Activated CD4-positive, alpha-beta T cell treated with anti-CD3 and anti-CD28 coated beads, Interleukin-2, amount 50 U/mL, for 24 hours (primary cell): ENCODE results near the gene GAS7.

Experiments used
- DNase-seq, 2 donors: peaks; one replicate each; pipeline ENCODE4 v3.0.0-alpha.2; 2020; ENCODE audit warnings: low read depth in 1 of 2, low spot score in 1 of 2

The GAS7 gene

GRCh38 chr17:9899280-9900043 lies 298.9 kb downstream of the GAS7 start:
- DNase-seq: no peak

GRCh38 chr17:9898812-9899211 lies 299.6 kb downstream of the GAS7 start:
- DNase-seq: no peak

- no peak for DNase-seq
Measured at GRCh38 chr17:9897372-9897968, 300.9 kb downstream of the GAS7 start.

- DNase-seq: no peak
Measured at GRCh38 chr17:9895923-9896322, 302.5 kb downstream of the GAS7 start.

GRCh38 chr17:9894231-9894630 lies 304.2 kb downstream of the GAS7 start:
- DNase-seq: no peak

GRCh38 chr17:9893411-9894012 lies 304.9 kb downstream of the GAS7 start:
- no peak for DNase-seq

- no peak for DNase-seq
Measured at GRCh38 chr17:9890124-9890523, 308.3 kb downstream of the GAS7 start.

- no peak for DNase-seq
Measured at GRCh38 chr17:9887508-9887907, 310.9 kb downstream of the GAS7 start.

GRCh38 chr17:9886141-9886930 lies 312.1 kb downstream of the GAS7 start:
- no peak for DNase-seq

- no peak for DNase-seq
Measured at GRCh38 chr17:9883451-9883850, 315.0 kb downstream of the GAS7 start.

- no peak for DNase-seq
Measured at GRCh38 chr17:9880582-9880999, 317.8 kb downstream of the GAS7 start.

- DNase-seq: no peak
Measured at GRCh38 chr17:9878786-9879525, 319.4 kb downstream of the GAS7 start.

GRCh38 chr17:9878356-9878755 lies 320.1 kb downstream of the GAS7 start:
- DNase-seq: no peak

GRCh38 chr17:9875441-9875840 lies 323.0 kb downstream of the GAS7 start:
- no peak for DNase-seq

- DNase-seq: no peak
Measured at GRCh38 chr17:9874722-9875121, 323.7 kb downstream of the GAS7 start.

GRCh38 chr17:9872852-9873251 lies 325.6 kb downstream of the GAS7 start:
- DNase-seq: no peak

GRCh38 chr17:9868552-9868951 lies 329.9 kb downstream of the GAS7 start:
- no peak for DNase-seq

- DNase-seq: no peak
Measured at GRCh38 chr17:9865586-9865985, 332.8 kb downstream of the GAS7 start.

GRCh38 chr17:9862949-9863348 lies 335.5 kb downstream of the GAS7 start:
- no peak for DNase-seq

- no peak for DNase-seq
Measured at GRCh38 chr17:9862220-9862619, 336.2 kb downstream of the GAS7 start.

GRCh38 chr17:9860851-9861250 lies 337.6 kb downstream of the GAS7 start:
- no peak for DNase-seq
